ENCODE measurements around the gene IMPDH2.

Gene IMPDH2

DNA sequence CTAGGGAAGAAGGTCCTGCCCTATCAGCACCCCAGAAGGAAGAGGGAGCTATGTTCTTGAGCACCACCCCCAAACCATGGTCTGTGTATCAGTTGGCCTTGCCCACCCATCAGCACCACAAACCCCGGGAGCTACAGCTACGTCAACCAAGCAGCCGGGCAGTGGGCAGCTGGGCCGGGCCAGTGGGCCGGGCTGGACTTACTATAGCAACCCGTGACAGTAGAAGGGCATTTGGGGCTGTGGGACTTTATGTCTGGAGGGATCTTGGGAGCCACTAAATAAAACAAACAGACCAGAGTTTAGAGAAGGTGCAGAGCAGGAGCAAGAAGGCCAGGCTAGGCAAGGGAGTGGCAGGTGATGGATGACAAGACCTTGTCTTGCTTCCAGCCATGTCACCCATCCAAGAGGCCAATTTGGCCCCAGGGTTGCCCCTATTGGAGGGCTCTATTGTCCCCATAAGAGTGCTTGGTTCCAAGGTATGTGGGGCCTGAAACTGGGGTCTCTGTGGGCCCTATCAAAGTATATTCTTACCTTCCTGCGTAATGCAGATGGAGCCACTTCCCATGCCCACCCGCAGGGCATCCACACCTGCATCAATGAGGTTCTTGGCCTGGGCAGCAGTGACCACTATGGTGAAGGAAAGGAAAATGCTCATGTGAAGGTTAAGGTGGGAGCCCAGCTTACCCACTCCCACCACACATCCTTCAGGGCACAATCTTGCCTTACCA is 3.2 kb downstream of the IMPDH2 start:
- H4K20me1 ChIP-seq (ENCODE audit: insufficient read depth, low read length) = no peaks in the 10 kb centered on the region
- peaks cover 73% of the 10 kb centered on the region for H3K79me2 ChIP-seq (ENCODE audit: low read length)
- peak overlapping the region; percentile 30; the same call in 1 of the 2 replicates for H3K27ac ChIP-seq (ENCODE audit: low read length)
- H3K4me1 ChIP-seq (ENCODE audit: low read length) = peaks cover 52% of the 10 kb centered on the region
- no peaks in the 10 kb centered on the region for H3K9me2 ChIP-seq (replicated peaks; ENCODE audit: insufficient read depth, low read length)
- peaks cover 67% of the 10 kb centered on the region for H3F3A ChIP-seq (ENCODE audit: insufficient read depth, low read length)
- H3K27me3 ChIP-seq (replicated peaks; ENCODE audit: insufficient read depth, low read length) = no peaks in the 10 kb centered on the region
- no peak overlapping the region for H2AFZ ChIP-seq (ENCODE audit: low read length)
- DNase-seq = no peak
- no peak overlapping the region for H3K4me2 ChIP-seq (ENCODE audit: low read depth, low read length)
- TF ChIP-seq EZH2 (optimal IDR thresholded peaks at IDR 0.05; ENCODE audit: low read depth, low read length) (no peak), EZH2phosphoT487 (IDR thresholded peaks at IDR 0.05; ENCODE audit: low read length) (no peak)
- TF ChIP-seq, protein P1, sequence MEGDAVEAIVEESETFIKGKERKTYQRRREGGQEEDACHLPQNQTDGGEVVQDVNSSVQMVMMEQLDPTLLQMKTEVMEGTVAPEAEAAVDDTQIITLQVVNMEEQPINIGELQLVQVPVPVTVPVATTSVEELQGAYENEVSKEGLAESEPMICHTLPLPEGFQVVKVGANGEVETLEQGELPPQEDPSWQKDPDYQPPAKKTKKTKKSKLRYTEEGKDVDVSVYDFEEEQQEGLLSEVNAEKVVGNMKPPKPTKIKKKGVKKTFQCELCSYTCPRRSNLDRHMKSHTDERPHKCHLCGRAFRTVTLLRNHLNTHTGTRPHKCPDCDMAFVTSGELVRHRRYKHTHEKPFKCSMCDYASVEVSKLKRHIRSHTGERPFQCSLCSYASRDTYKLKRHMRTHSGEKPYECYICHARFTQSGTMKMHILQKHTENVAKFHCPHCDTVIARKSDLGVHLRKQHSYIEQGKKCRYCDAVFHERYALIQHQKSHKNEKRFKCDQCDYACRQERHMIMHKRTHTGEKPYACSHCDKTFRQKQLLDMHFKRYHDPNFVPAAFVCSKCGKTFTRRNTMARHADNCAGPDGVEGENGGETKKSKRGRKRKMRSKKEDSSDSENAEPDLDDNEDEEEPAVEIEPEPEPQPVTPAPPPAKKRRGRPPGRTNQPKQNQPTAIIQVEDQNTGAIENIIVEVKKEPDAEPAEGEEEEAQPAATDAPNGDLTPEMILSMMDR (IDR thresholded peaks at IDR 0.05; ENCODE audit: low read length) = no peak
- no peak overlapping the region for H3K4me3 ChIP-seq (ENCODE audit: low read length)
- H3K9me3 ChIP-seq (replicated peaks; ENCODE audit: insufficient read depth, low read length) = no peaks in the 10 kb centered on the region
- H3K9ac ChIP-seq (ENCODE audit: low read length) = no peak overlapping the region
- peaks cover 9% of the 10 kb centered on the region; the same call in 1 of the 2 replicates for H3K36me3 ChIP-seq (replicated peaks; ENCODE audit: insufficient read depth, low read length)

DNA sequence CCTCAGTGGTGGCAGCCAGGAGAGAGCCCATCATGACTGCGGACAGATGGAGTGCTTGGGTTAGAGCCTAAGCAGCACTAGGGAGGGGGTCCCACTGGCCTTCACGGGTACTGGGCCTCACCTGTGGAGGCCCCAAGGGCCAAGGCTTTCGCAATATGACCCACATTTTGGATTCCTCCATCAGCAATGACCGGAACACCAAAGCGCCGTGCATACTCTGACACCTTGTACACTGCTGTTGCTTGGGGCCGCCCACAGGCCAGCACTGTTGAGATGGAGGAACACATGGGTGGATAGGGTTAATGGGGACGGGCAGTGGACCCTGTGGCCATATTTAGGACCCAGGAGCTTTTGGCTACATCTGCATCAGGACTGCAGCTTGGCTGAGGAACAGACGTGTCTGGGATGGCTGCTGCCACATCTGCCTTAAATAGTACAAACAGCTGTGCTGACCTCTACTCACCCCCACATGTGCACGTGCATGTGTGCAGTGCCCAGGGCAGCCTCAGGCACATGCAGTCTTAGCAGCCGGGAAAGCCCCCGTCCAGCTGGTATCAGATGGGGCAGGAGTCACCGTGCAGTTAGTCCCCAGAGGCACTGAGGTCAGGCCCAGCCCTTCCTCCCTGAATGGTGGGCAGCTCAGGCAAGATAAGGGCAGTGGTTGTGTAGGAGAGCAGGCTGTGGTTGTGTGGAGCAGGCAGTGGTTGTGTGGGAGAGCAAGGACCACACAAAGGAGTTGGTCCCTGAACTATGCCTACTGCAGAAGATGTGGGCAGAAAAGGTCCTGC is 4.0 kb downstream of the IMPDH2 start:
- Histone ChIP-seq H3K79me2 (ENCODE audit: low read length) (peaks cover 80% of the 10 kb centered on the region), H4K20me1 (ENCODE audit: insufficient read depth, low read length) (no peaks in the 10 kb centered on the region), H2AFZ (ENCODE audit: low read length) (no peak overlapping the region), H3F3A (ENCODE audit: insufficient read depth, low read length) (peaks cover 73% of the 10 kb centered on the region), H3K4me2 (ENCODE audit: low read depth, low read length) (peak overlapping the region; percentile 19; the same call in 1 of the 2 replicates), H3K9ac (ENCODE audit: low read length) (no peak overlapping the region), H3K9me2 (replicated peaks; ENCODE audit: insufficient read depth, low read length) (no peaks in the 10 kb centered on the region), H3K27ac (ENCODE audit: low read length) (peak overlapping the region; percentile 30; the same call in 1 of the 2 replicates), H3K9me3 (replicated peaks; ENCODE audit: insufficient read depth, low read length) (no peaks in the 10 kb centered on the region), H3K4me3 (ENCODE audit: low read length) (no peak overlapping the region), H3K27me3 (replicated peaks; ENCODE audit: insufficient read depth, low read length) (no peaks in the 10 kb centered on the region), H3K36me3 (replicated peaks; ENCODE audit: insufficient read depth, low read length) (peaks cover 9% of the 10 kb centered on the region; the same call in 1 of the 2 replicates), H3K4me1 (ENCODE audit: low read length) (peaks cover 52% of the 10 kb centered on the region)
- DNase-seq = peak; percentile 79
- TF ChIP-seq EZH2 (optimal IDR thresholded peaks at IDR 0.05; ENCODE audit: low read depth, low read length) = no peak
- no peak for TF ChIP-seq EZH2phosphoT487 (IDR thresholded peaks at IDR 0.05; ENCODE audit: low read length)

DNA sequence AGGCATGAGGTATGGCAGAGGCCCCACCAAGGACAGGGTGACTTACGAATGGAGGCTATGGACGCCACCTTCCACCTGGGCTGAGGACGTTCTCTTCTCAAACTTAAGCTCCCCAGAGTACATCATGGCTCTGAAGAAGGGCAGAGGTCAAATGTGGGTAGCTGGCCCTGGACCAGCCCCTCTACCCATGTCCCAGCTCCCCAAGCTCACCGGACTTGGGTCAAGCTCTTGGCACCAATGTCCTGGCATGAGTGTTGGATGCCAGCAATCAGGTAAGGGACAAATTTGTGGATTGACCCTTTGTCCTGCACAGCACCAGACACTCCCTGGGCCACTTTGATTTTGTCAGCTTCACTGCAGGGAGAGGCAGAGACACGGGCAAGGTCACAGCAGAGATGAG is 4.7 kb downstream of the IMPDH2 start:
- Histone ChIP-seq H4K20me1 (ENCODE audit: insufficient read depth, low read length) (no peaks in the 10 kb centered on the region), H2AFZ (ENCODE audit: low read length) (no peak overlapping the region), H3K79me2 (ENCODE audit: low read length) (peaks cover 88% of the 10 kb centered on the region), H3K9ac (ENCODE audit: low read length) (peak overlapping the region; percentile 1; the same call in 1 of the 2 replicates), H3K4me2 (ENCODE audit: low read depth, low read length) (peak overlapping the region; percentile 19; the same call in 1 of the 2 replicates), H3K4me1 (ENCODE audit: low read length) (peaks cover 59% of the 10 kb centered on the region), H3K4me3 (ENCODE audit: low read length) (no peak overlapping the region), H3K27me3 (replicated peaks; ENCODE audit: insufficient read depth, low read length) (no peaks in the 10 kb centered on the region), H3K36me3 (replicated peaks; ENCODE audit: insufficient read depth, low read length) (peaks cover 9% of the 10 kb centered on the region; the same call in 1 of the 2 replicates), H3K9me3 (replicated peaks; ENCODE audit: insufficient read depth, low read length) (no peaks in the 10 kb centered on the region), H3F3A (ENCODE audit: insufficient read depth, low read length) (peaks cover 74% of the 10 kb centered on the region), H3K9me2 (replicated peaks; ENCODE audit: insufficient read depth, low read length) (no peaks in the 10 kb centered on the region), H3K27ac (ENCODE audit: low read length) (no peak overlapping the region)
- no peak for DNase-seq
- TF ChIP-seq EZH2 (optimal IDR thresholded peaks at IDR 0.05; ENCODE audit: low read depth, low read length) (no peak), EZH2phosphoT487 (IDR thresholded peaks at IDR 0.05; ENCODE audit: low read length) (no peak)
- TF ChIP-seq, protein P1 (IDR thresholded peaks at IDR 0.05; ENCODE audit: low read length) = no peak

All from MM.1S (cell line).